Heart right ventricle (tissue), 16 donors: Measurements from ENCODE around the gene MAGEA11. TPM values are rescaled to one million over a fixed set of nuclear protein-coding genes. Genes with fewer than 3 reads are reported as not detected.
"Not testable (repeated sequence)": the region's sequence is repeated elsewhere in the genome, so short reads cannot be mapped to it uniquely, and the experiment has no call there.

Source experiments
- ATAC-seq, 8 donors: fragments of 200-7000 bp; cut with Tn5 transposase; one replicate each; pipeline ENCODE4 v1.9.1; 2020; ENCODE audit warnings: mild to moderate bottlenecking in 8 of 8, moderate library complexity in 8 of 8, moderate number of reproducible peaks in 1 of 8
- DNase-seq, 2 donors: peaks; one replicate each; pipeline ENCODE4 v3.0.0-alpha.2; 2020
- H3K27ac ChIP-seq, 10 donors: fragments of 200-600 bp; sonication (generic) in 2 of 10; one replicate each; pipeline versions ENCODE4 v1.5.0 to v1.8.0; 2020 to 2022; ENCODE audit warnings: mild to moderate bottlenecking in 3 of 10
- H3K27me3 ChIP-seq, 7 donors: fragments of 200-600 bp; one replicate each; pipeline ENCODE4 v1.8.0; 2021 to 2022; ENCODE audit warnings: mild to moderate bottlenecking in 2 of 7
- H3K36me3 ChIP-seq, 9 donors: fragments of 200-600 bp; sonication (generic) in 1 of 9; one replicate each; pipeline versions ENCODE4 v1.5.0 to v1.8.0; 2020 to 2022; ENCODE audit warnings: mild to moderate bottlenecking in 2 of 9
- H3K4me1 ChIP-seq, 9 donors: fragments of 200-600 bp; sonication (generic) in 1 of 9; one replicate each; pipeline versions ENCODE4 v1.5.0 to v1.8.0; 2020 to 2022; ENCODE audit warnings: mild to moderate bottlenecking in 4 of 9
- H3K4me3 ChIP-seq, 10 donors: fragments of 200-600 bp; sonication (generic) in 2 of 10; one replicate each; pipeline versions ENCODE4 v1.5.0 to v1.8.0; 2020 to 2022; ENCODE audit warnings: mild to moderate bottlenecking in 7 of 10, moderate library complexity in 2 of 10
- H3K9me3 ChIP-seq, 11 donors: fragments of 200-600 bp in 10 of 11; sonication (generic) in 2 of 11; one replicate each; pipeline versions ENCODE4 v1.5.0 to v1.8.0; 2013 to 2022; ENCODE audit warnings: mild to moderate bottlenecking in 2 of 11, control low read depth in 1 of 11, moderate library complexity in 1 of 11
- WGBS, 2 donors: extraction: QIAGEN DNeasy Blood & Tissue Kit; methylation state at CpG; one replicate each; pipeline ENCODE4 v1.1.7; 2013; ENCODE audit warnings: inconsistent platforms in 1 of 2; 5-methylcytosine and 5-hydroxymethylcytosine counted together
- intact Hi-C, 10 donors: fragments of 100-400 bp; cut with DNase I; formaldehyde crosslinking; loops; one replicate each; pipeline versions ENCODE4 v1.11.1 to v1.14.2; 2022
- polyA plus RNA-seq, 2 donors: library from polyadenylated mRNA; stranded (reverse); fragments of 200-250 nt; gene quantifications; one replicate each; pipeline ENCODE4 v1.2.3, GENCODE V29; 2013
- total RNA-seq, 10 donors: library from RNA; stranded (reverse); fragmentation: NEBNext Ultra II Directional in 3 of 10; extraction: Animal tissue kit (Norgen Biotek cat#: 25700) in 3 of 10; gene quantifications; one replicate each; pipeline versions ENCODE4 v1.2.1 to v1.2.4, GENCODE V29; 2021 to 2023
- TF ChIP-seq, protein P1 (sequence below), 9 donors: fragments of 200-600 bp; sonication (generic) in 2 of 9; IDR thresholded peaks; one replicate each; pipeline versions ENCODE4 v1.5.0 to v1.8.0; 2021 to 2022; ENCODE audit warnings: antibody characterized with exemption in 9 of 9, mild to moderate bottlenecking in 5 of 9, moderate library complexity in 1 of 9
- donor health status: Arrhythmogenic right ventricular cardiomyopathy.
- donor health status: ischemic (EF 13 %, LVEDD 7.1; RV severe dilation, severe dysfunction).
- donor health status: healthy with polysubstance abuse.
- donor health status: DM: no; HTN: yes; CAD: no.
- donor health status: DM: no; HTN: no; CAD: no.
- donor health status: ischemic (EF 25% LVEDD 6.9; RV normal size, moderate dysfunction).
- donor health status: ischemic (EF 25% LVEDD 5.7; RV mildly dilated, moderate dysfunction).
- donor health status: healthy.
- donor health status: DM: yes; HTN: yes; CAD: no.
- donor health status: Ischemic cardiomyopathy.
- donor health status: ischemic (EF 35%, LVEDD 5.7; RV mildly dilated, moderate dysfunction).
- donor health status: nonischemic (EF 11% LVEDD 7.7; RV severe dilation, severe dysfunction).
- donor health status: DM: yes; HTN: yes; CAD: no.
- donor health status: PGD.
- donor health status: ischemic (EF 29% LVEDD 5.4; RV normal size, mild dysfunction).
- donor health status: nonischemic (EF 23%, LVEDD 6.1; RV moderate dilation, normal function).

Gene MAGEA11
- total and polyA plus RNA-seq, 12 donors, result not detected

DNA sequence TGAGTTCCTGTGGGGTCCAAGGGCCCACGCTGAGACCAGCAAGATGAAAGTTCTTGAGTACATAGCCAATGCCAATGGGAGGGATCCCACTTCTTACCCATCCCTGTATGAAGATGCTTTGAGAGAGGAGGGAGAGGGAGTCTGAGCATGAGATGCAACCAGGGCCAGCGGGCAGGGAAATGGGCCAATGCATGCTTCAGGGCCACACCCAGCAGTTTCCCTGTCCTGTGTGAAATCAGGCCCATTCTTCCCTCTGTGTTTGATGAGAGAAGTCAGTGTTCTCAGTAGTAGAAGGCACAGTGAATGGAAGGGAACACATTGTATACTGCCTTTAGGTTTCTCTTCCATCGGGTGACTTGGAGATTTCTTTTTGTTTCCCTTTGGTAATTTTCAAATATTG is 4.8 kb downstream of the MAGEA11 start:
- no peak for ATAC-seq
- Histone ChIP-seq H3K4me1 (no peaks in the 10 kb centered on the region), H3K36me3 (no peaks in the 10 kb centered on the region), H3K27me3 (no peaks in the 10 kb centered on the region), H3K27ac (no peak overlapping the region), H3K4me3 (no peak overlapping the region), H3K9me3 (no peaks in the 10 kb centered on the region)
- TF ChIP-seq, protein P1, sequence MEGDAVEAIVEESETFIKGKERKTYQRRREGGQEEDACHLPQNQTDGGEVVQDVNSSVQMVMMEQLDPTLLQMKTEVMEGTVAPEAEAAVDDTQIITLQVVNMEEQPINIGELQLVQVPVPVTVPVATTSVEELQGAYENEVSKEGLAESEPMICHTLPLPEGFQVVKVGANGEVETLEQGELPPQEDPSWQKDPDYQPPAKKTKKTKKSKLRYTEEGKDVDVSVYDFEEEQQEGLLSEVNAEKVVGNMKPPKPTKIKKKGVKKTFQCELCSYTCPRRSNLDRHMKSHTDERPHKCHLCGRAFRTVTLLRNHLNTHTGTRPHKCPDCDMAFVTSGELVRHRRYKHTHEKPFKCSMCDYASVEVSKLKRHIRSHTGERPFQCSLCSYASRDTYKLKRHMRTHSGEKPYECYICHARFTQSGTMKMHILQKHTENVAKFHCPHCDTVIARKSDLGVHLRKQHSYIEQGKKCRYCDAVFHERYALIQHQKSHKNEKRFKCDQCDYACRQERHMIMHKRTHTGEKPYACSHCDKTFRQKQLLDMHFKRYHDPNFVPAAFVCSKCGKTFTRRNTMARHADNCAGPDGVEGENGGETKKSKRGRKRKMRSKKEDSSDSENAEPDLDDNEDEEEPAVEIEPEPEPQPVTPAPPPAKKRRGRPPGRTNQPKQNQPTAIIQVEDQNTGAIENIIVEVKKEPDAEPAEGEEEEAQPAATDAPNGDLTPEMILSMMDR (IDR thresholded peaks at IDR 0.05), result no peak
- intact Hi-C loops, result no loop called here
- DNase-seq, result no peak
- 91 to 97% methylated on average over 3 of the region's 3 CpGs for WGBS, 2 donors

DNA sequence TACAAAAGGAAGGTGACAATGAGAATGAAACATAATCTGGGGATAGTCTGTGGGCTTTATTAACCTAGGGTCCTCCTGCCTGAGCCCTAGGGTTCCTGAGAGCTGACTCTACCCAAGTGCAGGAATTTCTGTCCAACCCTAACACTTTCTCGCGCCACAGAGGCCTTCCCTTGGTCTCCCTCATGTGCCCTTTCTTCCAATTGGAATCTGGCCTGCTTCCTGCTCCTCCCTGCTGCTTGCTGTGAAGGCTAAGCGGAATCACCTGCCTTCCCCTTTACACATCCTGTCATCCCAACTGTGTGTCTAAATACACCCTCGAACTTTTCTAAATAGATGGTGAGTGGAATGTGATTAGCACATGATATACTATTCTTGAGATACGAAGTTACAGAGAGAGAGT is 5.9 kb downstream of the MAGEA11 start:
- Histone ChIP-seq H3K4me1 (no peaks in the 10 kb centered on the region), H3K27me3 (no peaks in the 10 kb centered on the region), H3K36me3 (no peaks in the 10 kb centered on the region), H3K4me3 (no peak overlapping the region), H3K27ac (no peak overlapping the region), H3K9me3 (no peaks in the 10 kb centered on the region)
- ATAC-seq (no peak), DNase-seq (no peak)
- WGBS, 2 donors, result 58 to 69% methylated on average over 5 of the region's 5 CpGs
- TF ChIP-seq, protein P1 (IDR thresholded peaks at IDR 0.05), result no peak
- intact Hi-C loops, result no loop called here

DNA sequence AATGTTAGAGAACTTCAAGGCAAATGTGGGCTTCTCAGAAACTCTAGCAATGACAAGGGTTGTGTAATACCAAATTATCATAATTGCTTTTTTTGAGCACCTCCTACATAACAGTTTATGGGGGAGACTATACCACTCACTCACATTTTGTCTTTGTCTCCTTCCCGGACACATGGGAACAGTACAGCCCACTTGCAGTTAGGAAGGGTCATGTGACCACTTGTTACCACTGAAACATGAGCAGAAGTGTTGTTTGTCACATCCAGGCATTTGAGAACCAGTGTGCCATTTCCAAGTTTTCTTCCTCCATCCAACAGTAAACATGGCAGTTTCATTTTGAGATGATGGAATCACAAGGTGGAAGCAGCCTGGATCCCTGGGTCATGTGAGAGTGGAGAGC is 6.9 kb downstream of the MAGEA11 start:
- no peak overlapping the region for H3K4me3 ChIP-seq
- ATAC-seq, result no peak
- H3K36me3 ChIP-seq, result no peaks in the 10 kb centered on the region
- H3K4me1 ChIP-seq, result no peaks in the 10 kb centered on the region
- no peaks in the 10 kb centered on the region for H3K9me3 ChIP-seq
- H3K27ac ChIP-seq, result no peak overlapping the region
- H3K27me3 ChIP-seq, result no peaks in the 10 kb centered on the region
- WGBS, 2 donors, result 67 to 75% methylated on average over 1 of the region's 1 CpG
- intact Hi-C loops, result no loop called here
- no peak for DNase-seq
- TF ChIP-seq, protein P1 (IDR thresholded peaks at IDR 0.05), result no peak

DNA sequence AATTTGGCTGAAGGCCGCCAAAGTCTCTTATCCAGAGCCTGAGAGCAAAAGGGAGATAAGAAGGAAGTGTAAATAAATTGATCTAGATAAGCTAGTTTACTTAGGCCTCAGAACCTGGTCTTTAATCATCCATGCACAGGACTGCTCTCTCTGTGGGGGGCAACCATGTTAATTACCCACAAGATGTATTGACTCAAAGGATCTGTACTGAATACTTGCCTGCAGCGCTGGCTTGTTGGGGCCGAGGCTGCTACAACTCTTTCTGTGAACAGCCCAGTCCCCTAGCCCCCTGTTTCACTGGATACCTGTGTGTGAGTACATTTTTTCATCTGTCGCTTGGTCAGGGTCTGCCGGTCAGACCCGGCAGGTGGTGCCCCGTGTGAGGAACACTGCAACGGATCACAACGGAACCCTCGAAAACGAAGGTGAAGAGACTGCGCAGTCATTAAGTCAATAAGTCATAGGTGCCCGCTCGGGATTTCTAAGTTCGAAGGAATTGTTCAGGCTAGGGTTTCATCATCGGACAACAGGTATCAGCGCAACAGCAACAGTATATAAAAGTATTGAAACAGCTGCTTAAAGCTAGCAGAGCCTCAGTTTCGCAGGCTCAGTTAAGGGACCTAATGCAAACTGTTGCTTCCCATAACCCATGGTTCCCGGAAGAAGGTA is 8.3 kb downstream of the MAGEA11 start:
- Histone ChIP-seq H3K4me3 (no peak overlapping the region), H3K9me3 (no peaks in the 10 kb centered on the region), H3K27ac (no peak overlapping the region), H3K36me3 (no peaks in the 10 kb centered on the region), H3K4me1 (no peaks in the 10 kb centered on the region), H3K27me3 (no peaks in the 10 kb centered on the region)
- DNase-seq (no peak), ATAC-seq (no peak)
- intact Hi-C loops, result no loop called here
- TF ChIP-seq, protein P1 (IDR thresholded peaks at IDR 0.05), result no peak
- WGBS, 2 donors, result 73 to 76% methylated on average over 19 of the region's 19 CpGs

DNA sequence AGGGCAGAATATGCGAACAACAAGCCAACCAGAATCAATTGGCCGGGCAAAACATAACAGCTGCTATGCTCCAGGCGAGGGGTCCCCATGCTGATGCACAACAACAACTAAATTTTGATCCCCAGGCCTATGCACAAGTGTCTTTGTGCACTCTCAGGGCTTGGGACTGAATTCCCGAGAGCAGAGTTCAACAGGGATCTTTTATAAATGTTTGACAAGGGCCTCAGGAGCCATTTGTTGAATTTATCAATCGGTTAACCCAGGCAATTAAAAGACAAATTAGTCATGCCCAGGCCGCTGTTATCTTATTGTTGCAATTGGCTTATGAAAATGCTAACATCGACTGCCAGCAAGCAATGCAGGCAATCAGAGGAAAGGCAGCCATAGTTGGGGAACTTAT is 9.4 kb downstream of the MAGEA11 start:
- ATAC-seq, H3K27ac ChIP-seq, DNase-seq, H3K36me3 ChIP-seq, H3K4me3 ChIP-seq, H3K27me3 ChIP-seq, H3K4me1 ChIP-seq, intact Hi-C loops, H3K9me3 ChIP-seq: not testable (repeated sequence)
- WGBS, 2 donors, result 70 to 80% methylated on average over 7 of the region's 7 CpGs
